Muscle of leg (tissue), 11 donors: ENCODE data around the gene BRD9. TPM values are rescaled to one million over a fixed set of nuclear protein-coding genes. Genes with fewer than 3 reads are reported as not detected.

Source experiments
- DNase-seq: peaks from one replicate; pipeline ENCODE4 v3.0.0; 2013
- H3K27ac ChIP-seq: one replicate; pipeline ENCODE4 v1.5.1; 2013; ENCODE audit warnings: mild to moderate bottlenecking, low read length, control low read depth
- H3K27me3 ChIP-seq: one replicate; pipeline ENCODE4 v1.6.1; 2013; ENCODE audit warnings: low read length; ENCODE audit not compliant: control insufficient read depth, insufficient read depth
- H3K36me3 ChIP-seq: one replicate; pipeline ENCODE4 v1.6.1; 2013; ENCODE audit warnings: low read length; ENCODE audit not compliant: control insufficient read depth, insufficient read depth
- H3K4me1 ChIP-seq: one replicate; pipeline ENCODE4 v1.6.1; 2013; ENCODE audit warnings: low read length; ENCODE audit not compliant: control insufficient read depth, insufficient read depth
- H3K4me3 ChIP-seq: one replicate; pipeline ENCODE4 v1.5.1; 2013; ENCODE audit warnings: low read length, control low read depth
- H3K9me3 ChIP-seq: replicated peaks from 2 replicates; pipeline ENCODE4 v1.6.1; 2013; ENCODE audit warnings: low read depth, low read length; ENCODE audit not compliant: control insufficient read depth
- WGBS: methylation state at CpG from one replicate; pipeline ENCODE4 v1.1.5; 2013; ENCODE audit warnings: missing lambda C conversion rate; ENCODE audit not compliant: insufficient coverage; 5-methylcytosine and 5-hydroxymethylcytosine counted together
- polyA plus RNA-seq, 8 donors: library from polyadenylated mRNA; unstranded; fragments of 120-200 nt; gene quantifications; one replicate each; pipeline versions ENCODE4 v1.2.1 to v1.2.3, GENCODE V29; 2013; ENCODE audit warnings: inconsistent platforms in 1 of 8, low replicate concordance in 1 of 8; ENCODE audit not compliant: insufficient read length in 8 of 8, insufficient read depth in 1 of 8
- total RNA-seq: library from RNA; stranded (reverse); fragments of 120-200 nt; gene quantifications from one replicate; pipeline ENCODE4 v1.2.4, GENCODE V29; 2013

Gene BRD9
- total and polyA plus RNA-seq, 9 donors: 26.4 to 33.5 (median 29.7) TPM

DNA sequence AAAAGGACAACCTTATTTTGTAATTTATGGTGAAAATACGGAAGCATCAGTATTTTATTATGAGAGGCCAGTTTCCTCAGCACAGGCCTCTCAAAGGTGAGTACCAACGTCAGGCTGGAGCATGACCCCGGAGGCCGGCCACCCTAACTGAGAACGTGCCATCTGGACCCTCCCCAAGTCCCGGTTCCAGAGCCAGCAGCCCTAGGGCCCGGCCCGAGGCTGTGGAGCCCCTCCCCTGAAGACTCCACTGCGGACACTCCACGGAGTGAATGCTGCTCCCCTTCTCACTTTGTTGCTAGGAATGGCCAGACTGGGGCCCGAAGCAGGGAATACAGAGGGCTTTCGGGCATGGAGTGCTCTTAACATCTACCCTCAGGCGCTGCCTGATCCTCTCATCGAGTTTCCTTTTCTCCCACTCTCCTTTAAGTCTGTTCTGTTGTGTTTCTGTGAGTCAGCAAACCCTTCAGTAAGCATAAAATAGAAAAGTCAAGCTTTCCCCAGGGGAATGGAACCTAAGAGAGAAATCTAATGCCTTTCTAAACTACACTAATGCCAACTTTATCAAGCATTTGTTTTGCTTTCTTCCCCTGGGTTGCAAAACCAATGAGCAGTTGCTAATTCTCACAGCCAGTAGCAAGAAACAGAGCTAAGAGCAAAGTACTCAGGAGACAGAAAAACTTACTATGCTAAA, 4.5 kb downstream of the BRD9 start:
- H3K27me3 ChIP-seq: no peaks in the 10 kb centered on the region
- H3K4me1 ChIP-seq: peaks cover 13% of the 10 kb centered on the region
- WGBS: 87% methylated on average over 10 of the region's 14 CpGs
- H3K4me3 ChIP-seq: no peak overlapping the region
- no peak overlapping the region for H3K27ac ChIP-seq
- H3K9me3 ChIP-seq: no peaks in the 10 kb centered on the region
- H3K36me3 ChIP-seq: peaks cover 82% of the 10 kb centered on the region
- no peak for DNase-seq

DNA sequence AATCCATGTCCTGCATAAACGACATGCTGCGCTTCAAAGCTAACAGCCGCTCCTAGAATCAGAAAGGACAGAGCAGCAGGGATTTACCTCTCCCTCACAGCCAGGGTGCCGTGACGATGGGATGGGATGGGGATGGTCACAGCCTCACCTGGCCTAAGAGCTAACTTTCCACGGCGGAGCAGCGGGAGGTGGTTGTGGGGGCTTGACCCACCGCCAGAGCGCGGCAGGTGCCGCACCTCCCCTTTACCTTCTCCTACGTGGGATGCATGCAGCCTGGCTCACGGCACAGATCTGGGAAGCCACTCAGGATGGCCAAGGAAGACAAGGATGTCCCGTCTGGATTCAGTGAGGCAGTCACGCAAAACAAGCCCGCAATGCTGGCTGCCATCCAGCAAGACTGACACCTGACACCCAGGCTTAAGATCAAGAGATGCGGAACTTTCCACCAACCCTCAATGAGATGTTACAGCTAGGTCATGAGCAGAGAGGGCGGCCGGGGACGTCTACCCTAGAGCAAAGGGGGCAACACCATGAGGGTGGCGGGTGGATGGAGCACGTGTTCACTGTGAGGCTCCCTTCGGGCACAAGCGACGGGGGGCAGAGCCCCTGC, 5.8 kb downstream of the BRD9 start:
- no peaks in the 10 kb centered on the region for H3K9me3 ChIP-seq
- peaks cover 95% of the 10 kb centered on the region for H3K36me3 ChIP-seq
- no peak for DNase-seq
- H3K4me3 ChIP-seq: no peak overlapping the region
- 87% methylated on average over 20 of the region's 26 CpGs for WGBS
- H3K27ac ChIP-seq: no peak overlapping the region
- H3K27me3 ChIP-seq: no peaks in the 10 kb centered on the region
- H3K4me1 ChIP-seq: peaks cover 9% of the 10 kb centered on the region

DNA sequence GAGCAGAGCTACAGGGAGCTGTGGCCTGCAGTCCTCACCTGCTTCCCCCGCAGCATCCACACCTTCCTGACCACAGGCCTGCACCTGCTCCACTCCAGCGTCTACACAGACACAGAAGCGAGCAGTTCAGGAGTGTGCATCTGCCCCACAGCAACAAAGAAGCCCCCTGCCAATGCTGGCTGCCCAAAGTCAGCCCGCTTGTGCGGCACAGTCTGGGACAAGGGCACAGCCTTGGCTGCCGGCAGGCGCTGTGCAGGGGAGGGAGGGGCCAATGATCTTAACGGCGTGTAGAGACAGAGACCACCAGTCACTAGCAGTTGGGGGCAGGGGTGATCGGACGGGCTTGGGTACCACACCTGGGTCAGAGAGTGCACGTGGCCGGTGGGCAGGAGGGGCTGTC, 6.6 kb downstream of the BRD9 start:
- no peaks in the 10 kb centered on the region for H3K9me3 ChIP-seq
- WGBS: 96% methylated on average over 7 of the region's 13 CpGs
- no peak for DNase-seq
- H3K36me3 ChIP-seq: peaks cover 96% of the 10 kb centered on the region
- no peaks in the 10 kb centered on the region for H3K27me3 ChIP-seq
- peaks cover 1% of the 10 kb centered on the region for H3K4me1 ChIP-seq
- no peak overlapping the region for H3K4me3 ChIP-seq
- no peak overlapping the region for H3K27ac ChIP-seq

DNA sequence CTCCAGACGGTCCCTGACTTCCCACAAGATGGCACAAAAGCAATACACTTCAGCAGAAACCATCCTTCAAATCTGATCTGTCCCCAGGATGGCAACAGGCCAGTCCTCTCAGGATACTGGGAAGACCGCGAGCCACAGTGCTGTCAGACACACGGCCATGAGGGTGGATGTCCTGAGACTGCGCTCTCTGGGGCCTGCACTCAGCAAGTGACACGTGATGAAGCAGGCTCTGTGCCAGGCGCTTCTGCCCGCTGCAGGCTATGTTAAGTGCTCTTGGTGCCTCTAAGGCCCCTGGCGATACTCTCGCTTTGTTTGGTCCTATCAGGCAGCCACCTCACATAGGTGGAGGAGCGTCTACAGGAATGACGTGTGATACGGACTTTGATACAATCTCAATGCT, 7.1 kb downstream of the BRD9 start:
- 92% methylated on average over 9 of the region's 13 CpGs for WGBS
- no peak for DNase-seq
- Histone ChIP-seq H3K27ac (no peak overlapping the region), H3K36me3 (peaks cover 96% of the 10 kb centered on the region), H3K4me3 (no peak overlapping the region), H3K27me3 (no peaks in the 10 kb centered on the region), H3K4me1 (no peaks in the 10 kb centered on the region), H3K9me3 (no peaks in the 10 kb centered on the region)

DNA sequence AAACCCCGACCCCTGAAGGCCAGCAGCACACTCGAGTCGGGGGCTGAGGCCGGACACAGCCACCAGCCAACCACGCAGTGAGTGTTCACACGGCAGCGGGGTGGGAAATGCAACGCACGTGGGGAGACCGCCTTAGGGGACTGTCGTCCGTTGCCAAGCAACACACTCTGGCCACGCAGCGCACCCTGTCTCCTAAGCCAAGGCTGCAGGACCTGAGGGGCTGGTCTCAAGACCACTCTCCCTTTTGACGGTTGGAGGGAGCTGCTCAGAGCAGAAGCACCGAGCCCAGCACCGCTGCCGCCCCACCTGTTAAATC, 7.5 kb downstream of the BRD9 start:
- Histone ChIP-seq H3K4me1 (no peaks in the 10 kb centered on the region), H3K27ac (no peak overlapping the region), H3K9me3 (no peaks in the 10 kb centered on the region), H3K27me3 (no peaks in the 10 kb centered on the region), H3K4me3 (no peak overlapping the region), H3K36me3 (peaks cover 93% of the 10 kb centered on the region)
- DNase-seq: no peak
- 94% methylated on average over 15 of the region's 18 CpGs for WGBS

DNA sequence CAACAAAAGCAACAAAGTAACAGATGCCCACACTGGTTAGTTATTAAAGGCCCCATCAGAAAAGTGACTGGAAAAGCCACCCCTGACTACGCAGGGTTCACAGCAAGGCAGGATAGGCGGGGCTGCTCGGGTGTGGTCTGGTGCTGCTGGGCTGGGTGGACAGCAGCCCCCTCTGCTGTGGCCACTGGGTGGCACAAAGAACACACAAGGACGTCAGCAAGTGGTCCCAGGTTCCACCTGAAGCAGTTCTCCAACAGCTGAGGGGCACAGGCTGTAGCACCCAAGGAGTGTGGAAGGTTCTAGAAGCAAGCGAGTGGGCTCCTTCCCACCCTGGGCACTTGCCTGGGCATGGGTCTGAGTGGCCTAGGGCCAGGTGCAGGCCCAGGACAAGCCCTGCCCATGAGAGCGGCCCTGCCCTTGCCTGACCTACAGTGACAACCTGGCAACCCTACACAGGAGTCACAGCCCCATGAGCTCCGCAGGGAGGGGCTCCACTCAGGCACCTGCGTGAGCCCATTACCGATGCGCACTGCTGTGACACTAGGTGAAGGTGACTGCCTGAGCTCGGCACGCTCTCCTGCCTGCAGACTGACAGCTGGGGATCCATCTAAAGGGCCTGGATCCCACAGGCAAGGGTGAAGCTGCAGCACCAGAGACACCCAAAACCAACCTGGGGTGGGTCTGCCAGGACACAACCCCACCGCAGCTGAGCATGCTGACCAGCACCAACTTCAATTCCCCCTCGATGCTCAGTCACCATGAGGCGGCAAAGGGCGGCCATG, 8.1 kb downstream of the BRD9 start:
- WGBS: 89% methylated on average over 16 of the region's 16 CpGs
- Histone ChIP-seq H3K9me3 (no peaks in the 10 kb centered on the region), H3K36me3 (peaks cover 87% of the 10 kb centered on the region), H3K27ac (no peak overlapping the region), H3K27me3 (no peaks in the 10 kb centered on the region), H3K4me3 (no peak overlapping the region), H3K4me1 (no peaks in the 10 kb centered on the region)
- DNase-seq: no peak

DNA sequence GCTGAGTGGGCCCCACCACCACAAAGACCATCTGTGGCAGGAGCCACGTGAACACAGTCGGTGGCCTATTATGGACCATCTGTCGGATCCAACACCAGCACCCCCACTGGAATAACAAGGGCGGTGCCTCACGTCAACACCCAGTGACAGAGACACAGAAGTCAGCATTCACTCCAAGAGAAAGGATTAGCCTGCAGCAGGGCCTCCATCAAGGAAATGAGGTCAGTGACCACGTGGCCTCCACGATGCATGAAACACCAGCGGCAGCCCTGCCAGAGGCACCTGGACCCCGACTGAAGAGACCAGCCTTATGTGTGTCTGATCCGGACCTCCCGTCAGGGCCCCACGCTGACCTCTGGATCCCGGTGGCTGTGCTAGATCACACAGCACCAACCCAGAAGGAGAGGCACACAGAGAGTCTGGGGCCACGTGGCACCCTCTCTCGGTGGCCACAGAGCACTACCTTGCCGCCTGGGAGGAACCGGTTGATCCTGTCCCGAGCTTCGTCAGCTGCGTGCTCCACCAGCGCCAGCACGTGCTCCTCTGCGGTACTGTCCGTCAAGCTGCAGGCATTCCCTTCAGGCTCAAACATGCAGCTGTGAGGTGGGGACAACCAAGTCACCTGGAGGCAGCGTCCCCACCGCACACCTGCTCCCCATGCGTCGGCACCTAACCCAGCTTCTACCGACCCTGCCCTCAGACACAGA, 9.0 kb downstream of the BRD9 start:
- Histone ChIP-seq H3K27ac (no peak overlapping the region), H3K4me3 (no peak overlapping the region), H3K27me3 (no peaks in the 10 kb centered on the region), H3K36me3 (peaks cover 81% of the 10 kb centered on the region), H3K9me3 (no peaks in the 10 kb centered on the region), H3K4me1 (no peaks in the 10 kb centered on the region)
- DNase-seq: no peak
- 94% methylated on average over 25 of the region's 29 CpGs for WGBS

DNA sequence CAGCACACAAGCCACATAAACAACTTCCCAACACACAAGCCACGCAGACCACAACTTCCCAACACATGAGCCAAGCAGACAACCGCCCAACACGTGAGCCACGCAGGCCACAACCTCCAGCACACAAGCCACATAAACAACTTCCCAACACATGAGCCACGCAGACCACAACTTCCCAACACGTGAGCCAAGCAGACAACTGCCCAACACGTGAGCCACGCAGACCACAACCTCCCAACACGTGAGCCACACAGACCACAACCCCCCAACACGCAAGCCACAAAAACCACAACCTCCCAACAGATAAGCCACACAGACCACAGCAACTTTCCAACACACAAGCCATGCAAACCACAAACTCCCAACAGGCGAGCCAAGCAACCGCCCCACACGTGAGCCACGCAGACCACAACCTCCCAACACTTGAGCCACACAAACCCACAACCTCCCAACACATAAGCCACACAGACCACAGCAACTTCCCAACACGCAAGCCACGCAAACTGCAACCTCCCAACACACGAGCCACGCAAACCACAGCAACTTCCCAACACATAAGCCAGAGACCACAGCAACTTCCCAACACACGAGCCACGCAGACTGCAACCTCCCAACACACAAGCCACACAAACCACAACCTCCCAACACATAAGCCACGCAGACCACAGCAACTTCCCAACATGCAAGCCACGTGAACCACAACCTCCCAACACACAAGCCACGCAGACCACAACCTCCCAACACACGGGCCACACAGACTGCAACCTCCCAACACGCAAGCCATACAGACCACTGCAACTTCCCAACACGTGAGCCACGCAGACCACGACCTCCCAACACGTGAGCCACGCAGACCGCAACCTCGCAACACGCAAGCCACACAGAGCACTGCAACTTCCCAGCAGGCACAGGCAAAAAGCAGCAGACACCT, 10.1 kb downstream of the BRD9 start:
- H3K4me1 ChIP-seq: no peaks in the 10 kb centered on the region
- no peaks in the 10 kb centered on the region for H3K27me3 ChIP-seq
- WGBS: 93% methylated on average over 27 of the region's 33 CpGs
- no peak overlapping the region for H3K27ac ChIP-seq
- peaks cover 78% of the 10 kb centered on the region for H3K36me3 ChIP-seq
- no peak overlapping the region for H3K4me3 ChIP-seq
- no peak for DNase-seq
- H3K9me3 ChIP-seq: no peaks in the 10 kb centered on the region

DNA sequence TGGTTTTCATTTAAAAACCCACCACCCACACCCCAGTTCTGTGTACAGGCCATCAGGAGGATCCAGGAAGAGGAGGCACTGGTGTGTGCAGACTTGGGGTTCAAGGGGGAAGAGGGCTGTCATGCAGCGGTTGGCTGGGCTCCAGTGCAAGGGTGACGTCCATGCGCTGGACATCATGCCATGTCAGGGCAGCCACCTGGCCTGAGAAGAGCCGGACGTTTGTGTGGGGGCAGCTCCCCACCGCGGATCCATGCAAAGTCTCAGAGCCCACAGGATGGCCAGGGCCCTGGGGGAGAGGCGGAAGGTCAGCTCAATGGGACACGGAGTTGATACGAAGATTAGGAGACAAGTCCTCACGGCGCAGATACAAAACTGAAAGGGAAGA, 11.1 kb downstream of the BRD9 start:
- Histone ChIP-seq H3K36me3 (peaks cover 77% of the 10 kb centered on the region), H3K9me3 (no peaks in the 10 kb centered on the region), H3K27me3 (no peaks in the 10 kb centered on the region), H3K4me1 (no peaks in the 10 kb centered on the region), H3K4me3 (no peak overlapping the region), H3K27ac (no peak overlapping the region)
- DNase-seq: no peak
- 85% methylated on average over 12 of the region's 12 CpGs for WGBS
